Cortex of kidney (tissue), 1 donor: ENCODE results near the gene ATCAY.

Experiments used
- DNase-seq: peaks from one replicate; lab custom pipeline; 2025; lab: John Stamatoyannopoulos, UW

The ATCAY gene

DNA sequence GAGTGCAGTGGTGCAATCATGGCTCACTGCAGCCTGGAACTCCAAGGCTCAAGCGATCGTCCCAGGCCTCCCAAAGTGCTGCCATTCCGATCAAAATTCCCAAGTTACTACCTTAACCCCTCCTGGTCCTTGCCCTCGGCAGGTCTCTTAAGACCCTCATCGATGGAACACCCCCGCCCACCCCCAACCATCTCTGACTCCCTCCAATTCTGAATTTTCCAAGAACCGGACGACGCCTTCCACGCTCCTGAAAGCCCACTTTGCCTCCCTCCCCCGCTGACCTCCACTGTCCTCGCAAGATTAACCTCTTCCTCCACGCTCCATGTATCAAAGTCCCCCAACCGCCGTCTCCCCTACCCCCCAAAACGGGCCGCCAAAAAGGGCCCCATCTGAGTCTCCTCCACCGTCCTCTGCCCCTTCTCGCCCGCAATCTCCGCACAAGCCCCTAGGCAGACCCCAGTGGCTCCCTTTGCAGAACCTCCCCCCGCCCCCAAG is 89.9 kb downstream of the ATCAY start:
- no peak for DNase-seq

DNA sequence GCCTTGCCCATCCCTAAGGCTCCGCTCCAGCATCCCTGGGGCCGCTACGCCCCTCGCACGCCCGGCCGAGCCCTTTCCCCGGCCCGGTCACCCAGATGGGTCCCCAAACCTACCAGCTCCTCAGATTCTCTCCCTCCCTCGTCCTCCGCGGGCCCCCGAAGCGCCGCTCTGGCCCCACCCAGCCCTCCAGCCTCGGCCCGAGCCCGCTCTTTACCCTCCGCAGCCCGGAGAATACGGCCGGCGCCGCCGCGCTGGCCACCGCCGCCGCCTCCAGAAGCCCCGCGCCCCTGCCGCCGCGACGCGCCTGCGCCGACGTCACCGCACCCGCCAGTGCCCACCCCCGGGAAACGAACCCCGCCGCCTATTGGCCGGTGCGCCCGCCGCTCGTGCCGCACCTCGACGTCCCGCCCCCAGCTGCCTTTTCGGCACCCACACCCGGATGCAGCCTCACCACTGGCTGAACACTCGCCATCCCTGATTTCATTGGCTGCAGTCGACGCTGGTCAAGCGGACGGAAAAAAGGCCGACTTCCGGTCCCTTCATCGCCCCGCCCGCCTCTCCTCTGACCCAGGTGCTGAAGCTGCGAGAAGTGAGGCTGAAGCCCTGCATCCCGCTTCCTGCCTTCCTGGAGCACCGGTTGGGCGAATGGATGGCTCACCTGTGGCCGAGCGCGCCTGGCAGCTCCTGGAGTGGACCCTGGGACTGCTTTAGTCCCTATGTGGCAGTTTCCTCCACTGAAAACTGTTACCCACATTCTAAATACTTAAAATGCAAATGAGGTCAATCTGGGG is 90.5 kb downstream of the ATCAY start, which contains the start of gene DAPK3:
DAPK3 (minus strand) TSS at position 292 of the 791 bp plus-strand sequence. CDS start 1,364 bp downstream, outside the sequence.
- no peak for DNase-seq

DNA sequence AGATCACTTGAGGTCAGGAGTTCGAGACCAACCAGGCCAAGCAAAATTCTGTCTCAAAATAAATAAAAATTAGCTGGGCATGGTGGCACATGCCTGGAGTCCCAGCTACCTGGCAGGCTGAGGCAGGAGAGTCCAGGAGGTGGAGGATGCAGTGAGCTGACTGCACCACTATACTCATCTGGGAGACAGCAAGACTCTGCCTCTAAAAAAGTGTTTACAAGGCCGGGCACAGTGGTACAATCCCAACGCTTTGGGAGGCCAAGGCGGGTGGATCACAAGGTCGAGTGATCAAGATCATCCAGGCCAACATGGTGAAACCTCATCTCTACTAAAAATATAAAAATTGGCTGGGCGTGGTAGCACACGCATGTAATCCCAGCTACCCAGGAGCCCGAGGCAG is 94.7 kb downstream of the ATCAY start:
- no peak for DNase-seq

DNA sequence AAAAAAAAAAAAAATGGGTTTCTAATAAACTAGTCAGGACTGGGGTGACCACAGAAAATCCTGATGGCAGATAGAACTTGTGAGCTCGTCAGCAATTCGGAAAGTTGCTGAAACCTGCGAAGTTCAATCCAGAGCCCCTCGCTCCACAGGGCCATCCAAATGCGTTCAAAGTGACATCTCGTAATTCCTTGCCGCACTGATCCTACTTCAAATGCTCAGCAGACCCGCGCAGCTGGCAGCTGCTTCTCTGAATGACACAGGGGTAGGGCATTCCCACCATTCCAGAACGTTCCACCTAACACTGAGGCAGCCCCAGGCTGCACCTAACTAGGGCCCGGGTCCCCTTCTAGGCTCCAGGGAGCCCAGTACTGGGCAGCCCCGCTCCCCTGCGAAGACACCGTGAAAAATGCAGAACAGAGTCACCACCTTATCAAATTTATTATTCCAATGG is 95.2 kb downstream of the ATCAY start:
- DNase-seq: no peak

DNA sequence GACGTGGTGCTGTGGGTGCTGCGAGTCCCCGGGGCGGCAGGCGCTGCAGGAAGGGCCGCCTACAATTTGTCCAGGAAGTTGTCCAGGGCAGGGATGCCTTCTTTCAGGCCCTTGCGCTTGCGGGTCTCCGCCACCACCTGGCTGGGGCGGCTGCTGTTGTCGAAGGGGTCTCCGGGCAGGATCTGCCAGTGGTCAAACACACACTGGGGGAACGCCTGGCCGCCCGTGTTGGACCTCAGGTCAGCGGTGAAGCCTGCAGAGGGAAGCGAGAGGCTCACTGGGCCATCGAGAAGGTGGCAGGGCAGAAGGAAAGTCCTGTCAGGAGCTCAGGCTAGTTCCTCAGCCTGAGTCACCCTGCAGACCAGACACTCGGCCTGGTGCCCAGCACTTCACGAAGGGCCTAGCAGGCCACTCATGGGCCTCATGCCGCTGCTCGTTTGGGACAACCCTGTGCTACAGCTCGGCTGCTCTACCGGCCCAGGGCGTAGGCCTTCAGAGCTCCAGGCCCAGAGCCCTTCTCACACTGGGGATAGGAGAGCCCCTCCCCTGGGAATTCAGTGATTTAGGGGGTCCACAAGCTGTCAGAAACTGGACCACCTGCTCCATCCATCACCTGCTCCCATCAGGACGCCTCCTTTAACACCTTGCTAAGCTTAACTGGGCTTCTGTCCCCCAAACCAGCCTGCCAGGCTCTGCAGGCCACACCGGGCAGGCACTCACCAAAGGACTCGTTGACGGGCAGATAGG is 96.2 kb downstream of the ATCAY start:
- no peak for DNase-seq
